Mesenchymal stem cell (in vitro differentiated cells and primary cell): Measurements from ENCODE around the gene GPER1.
A peak's percentile ranks its signal among the peaks of the same experiment; 100 is the strongest.

Experiments
- DNase-seq: peaks from one replicate; pipeline ENCODE4 v3.0.0-alpha.2; 2013
- H2AFZ ChIP-seq: one replicate; pipeline ENCODE4 v1.6.1; 2013; ENCODE audit warnings: low read depth, mild to moderate bottlenecking, control low read depth, inconsistent platforms, low read length, moderate library complexity
- H2AK5ac ChIP-seq: 2 replicates; pipeline ENCODE4 v1.6.1; 2013; ENCODE audit warnings: low read length, moderate library complexity, mild to moderate bottlenecking, inconsistent platforms; ENCODE audit not compliant: severe bottlenecking
- H2BK120ac ChIP-seq: one replicate; pipeline ENCODE4 v1.6.1; 2013; ENCODE audit warnings: low read depth, mild to moderate bottlenecking, inconsistent platforms, low read length, moderate library complexity
- H2BK12ac ChIP-seq, 2 experiments: one replicate each; pipeline ENCODE4 v1.6.1; 2013; ENCODE audit warnings: inconsistent platforms in 2 of 2, low read length in 2 of 2, mild to moderate bottlenecking in 2 of 2, moderate library complexity in 2 of 2, control low read depth in 1 of 2
- H2BK15ac ChIP-seq: one replicate; pipeline ENCODE4 v1.6.1; 2013; ENCODE audit warnings: mild to moderate bottlenecking, low read depth, inconsistent platforms; ENCODE audit not compliant: poor library complexity, severe bottlenecking
- H2BK5ac ChIP-seq: 2 replicates; pipeline ENCODE4 v1.6.1; 2013; ENCODE audit warnings: low read depth, mild to moderate bottlenecking, low read length, control low read depth, inconsistent platforms; ENCODE audit not compliant: poor library complexity, severe bottlenecking
- H3K14ac ChIP-seq, 2 experiments: one replicate each; pipeline ENCODE4 v1.6.1; 2013; ENCODE audit warnings: inconsistent platforms in 2 of 2, low read length in 2 of 2, control low read depth in 1 of 2, mild to moderate bottlenecking in 1 of 2, moderate library complexity in 1 of 2
- H3K18ac ChIP-seq, 2 experiments: one replicate each; pipeline ENCODE4 v1.6.1; 2013; ENCODE audit warnings: inconsistent platforms in 2 of 2, low read length in 2 of 2, control low read depth in 1 of 2, low read depth in 1 of 2, mild to moderate bottlenecking in 1 of 2
- H3K23ac ChIP-seq, 2 experiments: one replicate each; pipeline ENCODE4 v1.6.1; 2013; ENCODE audit warnings: inconsistent platforms in 2 of 2, low read length in 2 of 2, mild to moderate bottlenecking in 2 of 2, moderate library complexity in 2 of 2, control low read depth in 1 of 2
- H3K27ac ChIP-seq: 2 replicates; pipeline ENCODE4 v1.5.1; 2013; ENCODE audit warnings: mild to moderate bottlenecking, moderate library complexity, low read length, control low read depth, inconsistent platforms; ENCODE audit not compliant: poor library complexity, severe bottlenecking
- H3K27me3 ChIP-seq, 2 experiments: 2 replicates each; pipeline versions ENCODE4 v1.6.1 to v1.7.0; 2013; ENCODE audit warnings: low read length in 2 of 2, mild to moderate bottlenecking in 2 of 2, moderate library complexity in 2 of 2, control low read depth in 1 of 2, inconsistent platforms in 1 of 2; ENCODE audit not compliant: control insufficient read depth in 1 of 2, insufficient read depth in 1 of 2
- H3K36me3 ChIP-seq, 2 experiments: 2 replicates each; pipeline versions ENCODE4 v1.6.1 to v1.7.0; 2013; ENCODE audit warnings: low read length in 2 of 2, control low read depth in 1 of 2, inconsistent platforms in 1 of 2, low read depth in 1 of 2, mild to moderate bottlenecking in 1 of 2; ENCODE audit not compliant: insufficient read depth in 2 of 2, control insufficient read depth in 1 of 2
- H3K4ac ChIP-seq, 2 experiments: one replicate each; pipeline ENCODE4 v1.6.1; 2013; ENCODE audit warnings: inconsistent platforms in 2 of 2, low read length in 2 of 2, mild to moderate bottlenecking in 2 of 2, moderate library complexity in 2 of 2, control low read depth in 1 of 2, low read depth in 1 of 2
- H3K4me1 ChIP-seq: 2 replicates; pipeline ENCODE4 v1.6.1; 2013; ENCODE audit warnings: low read depth, low read length, control low read depth; ENCODE audit not compliant: control insufficient read depth, insufficient read depth
- H3K4me2 ChIP-seq: 2 replicates; pipeline ENCODE4 v1.6.1; 2013; ENCODE audit warnings: low read length, mild to moderate bottlenecking, inconsistent platforms; ENCODE audit not compliant: poor library complexity, severe bottlenecking
- H3K4me3 ChIP-seq, 2 experiments: 2 replicates each; pipeline versions ENCODE4 v1.5.1 to v1.7.0; 2013; ENCODE audit warnings: low read length in 2 of 2, mild to moderate bottlenecking in 2 of 2, control low read depth in 1 of 2, low read depth in 1 of 2; ENCODE audit not compliant: insufficient read depth in 1 of 2
- H3K79me1 ChIP-seq: replicated peaks from 2 replicates; pipeline ENCODE4 v1.6.1; 2013; ENCODE audit warnings: mild to moderate bottlenecking, control low read depth, low read length, inconsistent platforms; ENCODE audit not compliant: poor library complexity, severe bottlenecking
- H3K9ac ChIP-seq: 2 replicates; pipeline ENCODE4 v1.7.0; 2013; ENCODE audit warnings: mild to moderate bottlenecking, low read length, moderate library complexity
- H3K9me3 ChIP-seq: 2 replicates; pipeline ENCODE4 v1.7.0; 2013; ENCODE audit warnings: mild to moderate bottlenecking, low read length; ENCODE audit not compliant: control insufficient read depth
- H4K8ac ChIP-seq: one replicate; pipeline ENCODE4 v1.6.1; 2013; ENCODE audit warnings: inconsistent platforms, mild to moderate bottlenecking, low read length, moderate library complexity
- H4K91ac ChIP-seq: one replicate; pipeline ENCODE4 v1.6.1; 2013; ENCODE audit warnings: mild to moderate bottlenecking, low read length, inconsistent platforms
- WGBS: methylation state at CpG from one replicate; pipeline ENCODE4 v1.1.7; 2013; ENCODE audit warnings: mixed read lengths; 5-methylcytosine and 5-hydroxymethylcytosine counted together

Gene GPER1

DNA sequence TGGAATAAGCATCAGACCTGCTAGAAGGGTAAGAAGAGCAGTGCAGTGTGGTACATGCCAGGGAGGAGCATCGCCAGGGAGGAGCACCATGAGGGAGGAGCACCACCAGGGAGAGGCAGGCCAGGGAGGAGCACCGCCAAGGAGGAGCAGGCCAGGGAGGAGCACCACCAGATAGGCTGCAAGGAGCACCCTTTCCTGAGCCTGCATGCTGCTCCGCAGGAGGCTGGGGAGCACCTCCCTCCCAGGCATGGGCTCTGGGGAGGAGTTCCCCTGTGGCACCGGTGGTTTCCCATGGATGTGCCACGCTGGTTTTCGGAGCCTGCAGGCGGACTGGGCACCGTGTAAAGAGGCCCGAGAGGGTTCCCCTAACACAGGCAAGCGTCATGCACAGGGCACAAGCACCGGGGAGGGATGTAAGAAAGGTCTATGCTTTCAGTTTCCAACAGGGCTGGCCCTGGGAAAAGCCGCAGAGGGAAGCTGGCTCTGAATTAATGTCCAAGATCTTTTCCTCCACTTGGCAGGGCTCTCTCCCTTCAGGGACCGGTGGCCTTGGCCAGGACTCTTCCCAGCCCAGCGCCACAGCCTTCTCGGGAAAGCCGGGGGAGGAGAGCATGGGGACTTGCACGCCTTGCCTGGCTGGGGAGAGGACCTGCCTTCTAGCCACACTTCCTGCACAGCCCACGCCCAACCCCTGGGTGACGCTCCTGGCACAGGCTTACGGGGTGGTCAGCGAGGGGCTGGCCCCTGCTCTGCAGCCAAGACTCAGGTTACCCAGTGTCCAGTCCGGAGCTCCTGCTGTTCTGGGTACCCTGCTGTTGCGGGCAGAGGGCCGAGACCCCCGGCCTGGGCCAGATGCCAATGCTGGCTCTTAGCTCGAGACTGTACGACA lies 11.5 kb upstream of the GPER1 start:
- no peak overlapping the region for H3K4ac ChIP-seq
- no peak overlapping the region for H3K18ac ChIP-seq
- H3K4me1 ChIP-seq: peaks cover 12% of the 10 kb centered on the region
- H3K14ac ChIP-seq: peak overlapping the region in 1 of 2 experiments; percentile 35
- no peaks in the 10 kb centered on the region for H3K9me3 ChIP-seq
- H2BK120ac ChIP-seq: no peak overlapping the region
- peak overlapping the region; percentile 74 for H3K9ac ChIP-seq
- no peaks in the 10 kb centered on the region for H3K27me3 ChIP-seq
- no peak overlapping the region for H4K91ac ChIP-seq
- peaks cover 0 to 26% of the 10 kb centered on the region in 2 experiments for H3K36me3 ChIP-seq
- H2AFZ ChIP-seq: no peak overlapping the region
- H4K8ac ChIP-seq: no peak overlapping the region
- DNase-seq: no peak
- H3K23ac ChIP-seq: no peak overlapping the region
- peaks cover 56% of the 10 kb centered on the region for H3K79me1 ChIP-seq
- H3K27ac ChIP-seq: no peak overlapping the region
- peak overlapping the region in 1 of 2 experiments; percentile 76 for H3K4me3 ChIP-seq
- H2BK5ac ChIP-seq: no peak overlapping the region
- H3K4me2 ChIP-seq: no peak overlapping the region
- H2BK15ac ChIP-seq: no peak overlapping the region
- 94% methylated on average over 27 of the region's 27 CpGs for WGBS
- H2BK12ac ChIP-seq: no peak overlapping the region
- H2AK5ac ChIP-seq: no peak overlapping the region

DNA sequence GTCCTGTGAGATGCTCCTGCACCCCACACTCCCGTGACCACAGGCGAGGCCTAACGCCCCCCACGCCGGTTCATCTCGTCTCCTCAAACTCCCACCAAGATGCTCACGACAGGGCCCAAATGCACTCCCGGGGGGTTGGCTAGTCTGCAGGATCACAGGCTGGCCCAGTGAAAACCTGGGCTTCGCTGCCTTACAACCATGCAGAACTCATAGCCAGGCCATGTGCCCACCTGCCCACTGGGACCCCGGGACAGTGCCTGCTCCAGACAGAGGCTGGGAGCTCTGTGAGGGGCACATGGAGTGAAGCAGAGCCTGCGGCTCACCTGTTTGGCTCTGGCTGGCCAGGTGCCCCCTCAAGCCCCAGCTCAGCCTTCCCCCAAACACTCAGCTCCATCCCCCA lies 9.4 kb upstream of the GPER1 start:
- Histone ChIP-seq H3K14ac (no peak overlapping the region), H3K23ac (no peak overlapping the region), H2AK5ac (no peak overlapping the region), H3K79me1 (peaks cover 55% of the 10 kb centered on the region), H4K8ac (no peak overlapping the region), H3K9me3 (no peaks in the 10 kb centered on the region), H3K4me2 (no peak overlapping the region), H3K18ac (no peak overlapping the region), H3K4me1 (peaks cover 20% of the 10 kb centered on the region), H3K36me3 (peaks cover 0 to 28% of the 10 kb centered on the region in 2 experiments), H3K27me3 (no peaks in the 10 kb centered on the region), H2BK15ac (no peak overlapping the region), H3K4ac (no peak overlapping the region), H3K27ac (no peak overlapping the region), H3K9ac (no peak overlapping the region), H3K4me3 (no peak overlapping the region), H2BK12ac (no peak overlapping the region), H2AFZ (no peak overlapping the region), H2BK120ac (no peak overlapping the region), H4K91ac (no peak overlapping the region), H2BK5ac (no peak overlapping the region)
- WGBS: 92% methylated on average over 11 of the region's 11 CpGs
- no peak for DNase-seq

DNA sequence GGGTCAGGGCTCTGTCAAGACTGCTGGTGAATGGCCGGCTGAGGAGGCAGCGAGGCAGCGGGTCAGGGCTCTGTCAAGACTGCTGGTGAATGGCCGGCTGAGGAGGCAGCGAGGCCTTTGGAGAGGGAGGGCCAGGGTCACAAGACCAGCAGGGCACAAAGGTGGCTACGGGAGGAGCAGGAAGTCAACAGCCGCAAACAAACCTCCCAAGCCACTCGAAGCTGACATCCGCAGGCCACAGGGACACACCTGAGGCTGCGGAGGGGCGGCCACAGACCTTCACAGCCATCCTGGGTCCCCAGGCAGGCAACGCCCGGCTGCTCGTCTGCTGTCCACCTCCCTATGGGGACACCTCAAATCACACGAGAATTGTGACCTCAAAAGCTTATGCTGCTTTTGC lies 8.9 kb upstream of the GPER1 start:
- no peak overlapping the region for H2BK5ac ChIP-seq
- no peak overlapping the region for H2BK12ac ChIP-seq
- H2BK15ac ChIP-seq: no peak overlapping the region
- H3K14ac ChIP-seq: peak overlapping the region in 1 of 2 experiments; percentile 9
- no peak overlapping the region for H3K23ac ChIP-seq
- H3K27me3 ChIP-seq: no peaks in the 10 kb centered on the region
- H3K9ac ChIP-seq: no peak overlapping the region
- H3K9me3 ChIP-seq: no peaks in the 10 kb centered on the region
- no peak overlapping the region for H2AFZ ChIP-seq
- no peak overlapping the region for H3K4ac ChIP-seq
- DNase-seq: no peak
- H3K36me3 ChIP-seq: peaks cover 0 to 31% of the 10 kb centered on the region in 2 experiments
- no peak overlapping the region for H4K91ac ChIP-seq
- no peak overlapping the region for H3K4me3 ChIP-seq
- WGBS: 89% methylated on average over 15 of the region's 15 CpGs
- peaks cover 20% of the 10 kb centered on the region for H3K4me1 ChIP-seq
- no peak overlapping the region for H3K4me2 ChIP-seq
- H4K8ac ChIP-seq: no peak overlapping the region
- no peak overlapping the region for H2AK5ac ChIP-seq
- no peak overlapping the region for H3K27ac ChIP-seq
- H3K18ac ChIP-seq: no peak overlapping the region
- H2BK120ac ChIP-seq: no peak overlapping the region
- H3K79me1 ChIP-seq: peaks cover 58% of the 10 kb centered on the region

DNA sequence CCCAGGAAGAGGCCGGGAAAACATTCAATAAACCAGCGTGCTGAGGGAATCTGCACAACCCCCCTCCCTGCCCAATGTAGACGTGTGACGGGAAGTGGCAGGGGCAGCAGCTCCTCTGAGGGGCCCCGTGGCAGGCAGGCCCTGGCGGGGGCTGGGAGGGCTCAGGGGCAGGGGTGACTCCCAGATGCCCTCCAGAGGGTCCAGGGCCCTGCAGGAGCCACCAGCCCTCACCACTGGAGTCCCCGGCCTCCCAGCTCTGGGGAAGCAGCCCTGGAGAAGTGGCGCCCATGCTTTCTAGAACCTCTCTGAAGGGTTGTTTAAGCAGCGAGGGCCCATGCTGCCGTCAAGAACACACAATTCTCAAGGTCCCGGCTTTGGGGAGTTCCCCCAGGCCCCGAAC lies 8.4 kb upstream of the GPER1 start:
- Histone ChIP-seq H3K14ac (no peak overlapping the region), H2AK5ac (no peak overlapping the region), H2BK15ac (no peak overlapping the region), H3K23ac (no peak overlapping the region), H3K18ac (no peak overlapping the region), H2BK12ac (no peak overlapping the region), H3K4me2 (no peak overlapping the region), H3K36me3 (peaks cover 0 to 34% of the 10 kb centered on the region in 2 experiments), H3K79me1 (peaks cover 59% of the 10 kb centered on the region), H3K4me3 (no peak overlapping the region), H3K9me3 (no peaks in the 10 kb centered on the region), H3K9ac (no peak overlapping the region), H3K27ac (no peak overlapping the region), H4K8ac (no peak overlapping the region), H3K4ac (no peak overlapping the region), H3K4me1 (peaks cover 20% of the 10 kb centered on the region), H2BK120ac (no peak overlapping the region), H3K27me3 (no peaks in the 10 kb centered on the region), H4K91ac (no peak overlapping the region), H2AFZ (no peak overlapping the region), H2BK5ac (no peak overlapping the region)
- 83% methylated on average over 12 of the region's 12 CpGs for WGBS
- no peak for DNase-seq
